Measurements from ENCODE around the gene MGMT.

MGMT gene

GRCh38 chr10:129541748-129542487 is 74.9 kb downstream of the MGMT start:
- no peak for DNase-seq

GRCh38 chr10:129542589-129542988 is 75.5 kb downstream of the MGMT start:
- no peak for DNase-seq

- DNase-seq, result no peak
Observed at GRCh38 chr10:129544205-129545202, 77.5 kb downstream of the MGMT start.

GRCh38 chr10:129545261-129545660 is 78.2 kb downstream of the MGMT start:
- DNase-seq, result no peak

- DNase-seq, result no peak
Observed at GRCh38 chr10:129546106-129546505, 79.1 kb downstream of the MGMT start.

GRCh38 chr10:129547608-129548007 is 80.6 kb downstream of the MGMT start:
- DNase-seq, result no peak

- no peak for DNase-seq
Observed at GRCh38 chr10:129548600-129548999, 81.6 kb downstream of the MGMT start.

GRCh38 chr10:129550076-129550475 is 83.0 kb downstream of the MGMT start:
- DNase-seq, result no peak

- no peak for DNase-seq
Observed at GRCh38 chr10:129550658-129551057, 83.6 kb downstream of the MGMT start.

- DNase-seq, result no peak
Observed at GRCh38 chr10:129552119-129552518, 85.1 kb downstream of the MGMT start.

GRCh38 chr10:129553928-129554327 is 86.9 kb downstream of the MGMT start:
- DNase-seq, result no peak

- no peak for DNase-seq
Observed at GRCh38 chr10:129556316-129556715, 89.3 kb downstream of the MGMT start.

GRCh38 chr10:129560361-129560760 is 93.3 kb downstream of the MGMT start:
- no peak for DNase-seq

- no peak for DNase-seq
Observed at GRCh38 chr10:129562487-129562886, 95.4 kb downstream of the MGMT start.

GRCh38 chr10:129564923-129565322 is 97.9 kb downstream of the MGMT start:
- no peak for DNase-seq

- no peak for DNase-seq
Observed at GRCh38 chr10:129568583-129569344, 101.7 kb downstream of the MGMT start.

- DNase-seq, result no peak
Observed at GRCh38 chr10:129570185-129570584, 103.1 kb downstream of the MGMT start.

- no peak for DNase-seq
Observed at GRCh38 chr10:129579228-129579627, 112.2 kb downstream of the MGMT start.

GRCh38 chr10:129580010-129580409 is 113.0 kb downstream of the MGMT start:
- no peak for DNase-seq

- DNase-seq, result no peak
Observed at GRCh38 chr10:129580901-129581300, 113.9 kb downstream of the MGMT start.

- DNase-seq, result no peak
Observed at GRCh38 chr10:129581827-129582411, 114.9 kb downstream of the MGMT start.
